HG02763 (cell line): ENCODE measurements around the gene SLC24A3.

Experiments
- ATAC-seq: cut with Tn5 transposase; IDR thresholded peaks from one replicate; pipeline ENCODE4 v1.9.1; 2021; ENCODE audit warnings: mild to moderate bottlenecking, moderate library complexity; ENCODE audit not compliant: unreplicated experiment

Gene SLC24A3

DNA sequence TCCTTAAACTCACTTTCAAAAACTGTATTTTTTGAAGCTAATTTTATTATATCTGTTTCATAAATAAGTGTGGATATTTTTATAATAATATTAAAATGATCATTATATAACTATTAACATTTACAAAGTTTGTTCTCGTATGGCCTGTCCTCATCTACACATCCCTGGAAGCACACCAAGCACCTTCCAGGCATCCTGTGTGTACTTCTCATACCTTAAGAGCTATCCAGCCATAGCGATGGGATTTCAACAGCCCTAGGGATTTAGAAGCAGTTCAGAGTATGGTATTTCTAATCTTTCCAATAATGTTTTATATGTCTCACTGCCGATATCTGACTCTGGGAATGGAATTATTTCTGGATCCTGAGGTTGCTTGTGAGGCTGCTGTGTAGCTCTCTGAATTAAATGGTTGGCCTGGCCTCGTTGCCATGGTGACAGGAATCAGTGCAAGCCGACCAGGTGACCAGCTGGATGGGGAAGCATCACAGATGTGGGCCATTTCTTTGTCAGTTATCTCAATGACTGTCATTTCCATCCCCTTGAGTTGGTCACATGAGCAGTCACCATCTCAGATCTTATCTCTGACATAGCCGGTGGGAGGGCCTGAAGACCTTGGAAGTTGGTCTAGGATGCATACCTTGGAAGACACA lies 280.4 kb downstream of the SLC24A3 start:
- no peak for ATAC-seq

DNA sequence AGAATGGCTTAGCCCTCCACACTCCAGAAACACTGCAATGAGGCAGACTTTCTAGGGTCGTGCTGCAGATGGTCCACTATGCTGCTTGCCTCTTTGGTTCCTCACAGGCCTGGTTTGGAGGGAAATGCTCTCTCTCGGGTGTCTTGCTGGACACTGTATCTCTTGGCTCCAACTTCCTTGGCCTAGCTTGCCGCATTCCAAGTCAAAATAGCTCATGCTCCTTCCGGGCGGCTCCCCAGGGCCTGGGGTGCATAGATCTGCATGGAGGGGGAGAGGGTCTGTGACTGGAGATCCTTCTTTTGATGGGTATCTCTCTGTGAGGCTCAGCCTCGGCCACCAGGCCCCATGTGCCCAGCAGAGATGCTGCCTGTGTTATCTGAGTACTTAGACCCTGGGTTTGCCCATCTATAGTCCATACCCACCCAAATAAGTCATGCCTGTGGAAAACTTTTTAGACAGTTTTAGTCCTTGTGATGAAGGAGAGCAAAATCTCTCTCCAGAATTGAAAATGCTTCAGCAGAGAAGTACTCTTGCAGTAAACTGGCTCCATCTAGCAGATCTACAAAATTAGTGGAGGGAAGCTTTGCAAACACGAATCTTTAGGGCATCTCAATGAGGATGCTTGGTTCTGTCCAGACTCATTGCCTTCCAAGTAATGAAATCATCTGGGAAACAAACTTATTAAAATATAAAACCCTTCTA lies 281.5 kb downstream of the SLC24A3 start:
- ATAC-seq: no peak

DNA sequence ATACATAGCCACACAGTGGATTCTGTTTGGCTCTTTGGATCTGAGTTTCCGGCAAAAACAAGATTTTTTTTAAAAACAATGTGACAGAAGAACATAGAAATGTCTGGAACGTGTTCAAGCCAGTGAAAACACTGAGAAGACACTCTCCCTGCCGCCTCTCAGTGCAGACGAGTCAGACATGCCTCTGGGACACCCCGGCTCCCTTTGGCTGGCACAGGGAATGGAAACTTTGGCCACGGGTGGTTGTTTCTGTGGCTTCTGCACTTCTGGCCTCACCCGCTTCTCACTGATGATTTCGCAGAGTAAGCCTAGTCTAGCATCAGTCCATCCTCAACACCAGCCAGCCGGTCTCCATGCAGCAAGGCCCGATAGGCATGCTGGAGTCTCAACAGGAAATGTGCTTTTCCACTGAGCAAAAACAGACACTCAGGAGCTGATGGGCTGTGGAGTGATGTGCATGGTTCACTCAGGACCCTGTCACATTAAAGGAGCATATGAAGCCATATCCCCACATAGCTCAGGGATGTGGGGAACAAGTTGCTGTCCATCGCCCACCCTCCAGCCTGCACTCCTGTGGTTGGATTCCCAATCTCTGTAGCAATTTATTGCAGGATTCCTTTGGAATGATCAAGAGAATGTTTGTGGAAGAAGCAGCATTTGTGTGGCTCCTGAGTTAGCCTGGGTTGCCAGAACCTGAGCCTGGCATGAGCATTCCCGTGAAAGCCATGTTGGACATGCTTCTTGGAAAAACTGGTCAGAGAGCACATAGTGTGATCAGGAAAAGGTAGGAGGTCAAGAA lies 283.7 kb downstream of the SLC24A3 start:
- no peak for ATAC-seq

DNA sequence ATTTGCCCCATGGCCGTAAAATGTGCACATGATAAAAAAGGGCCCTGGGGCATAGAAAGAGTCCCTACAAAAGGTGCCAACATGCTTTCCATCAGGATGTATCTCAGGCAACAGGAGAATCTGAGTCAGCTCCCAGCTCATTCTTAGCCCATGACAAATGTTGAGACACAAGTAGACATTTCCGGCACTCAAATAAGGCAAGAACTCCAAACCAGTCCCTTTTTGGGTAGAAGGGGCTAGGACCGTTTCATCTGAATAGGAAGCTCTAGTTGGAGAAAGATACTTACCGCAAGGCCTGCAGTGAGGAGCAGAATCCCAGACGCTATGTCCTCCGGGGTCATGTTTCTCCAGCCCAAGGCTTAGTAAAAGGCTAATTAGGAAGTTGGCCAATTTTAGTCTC lies 284.6 kb downstream of the SLC24A3 start:
- ATAC-seq: no peak

DNA sequence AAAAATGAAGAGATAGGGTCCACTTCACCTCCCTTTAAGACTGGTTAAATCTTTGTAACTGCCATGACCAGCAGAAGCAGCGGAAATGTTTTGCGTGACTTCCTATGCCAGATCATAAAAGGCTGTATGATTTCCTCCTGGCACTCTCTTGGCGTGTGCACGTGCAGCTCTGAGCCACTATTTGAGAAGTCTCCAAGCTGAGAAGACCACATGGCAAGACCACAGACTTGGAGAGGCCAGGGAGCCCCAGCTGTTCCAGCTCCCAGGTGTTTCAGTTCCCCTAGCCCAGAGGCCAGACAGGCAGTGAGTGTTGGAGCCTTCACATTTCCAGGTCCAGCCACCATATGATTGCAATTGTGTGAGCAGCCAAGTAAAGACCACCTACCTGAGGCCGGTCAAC lies 286.3 kb downstream of the SLC24A3 start:
- no peak for ATAC-seq

DNA sequence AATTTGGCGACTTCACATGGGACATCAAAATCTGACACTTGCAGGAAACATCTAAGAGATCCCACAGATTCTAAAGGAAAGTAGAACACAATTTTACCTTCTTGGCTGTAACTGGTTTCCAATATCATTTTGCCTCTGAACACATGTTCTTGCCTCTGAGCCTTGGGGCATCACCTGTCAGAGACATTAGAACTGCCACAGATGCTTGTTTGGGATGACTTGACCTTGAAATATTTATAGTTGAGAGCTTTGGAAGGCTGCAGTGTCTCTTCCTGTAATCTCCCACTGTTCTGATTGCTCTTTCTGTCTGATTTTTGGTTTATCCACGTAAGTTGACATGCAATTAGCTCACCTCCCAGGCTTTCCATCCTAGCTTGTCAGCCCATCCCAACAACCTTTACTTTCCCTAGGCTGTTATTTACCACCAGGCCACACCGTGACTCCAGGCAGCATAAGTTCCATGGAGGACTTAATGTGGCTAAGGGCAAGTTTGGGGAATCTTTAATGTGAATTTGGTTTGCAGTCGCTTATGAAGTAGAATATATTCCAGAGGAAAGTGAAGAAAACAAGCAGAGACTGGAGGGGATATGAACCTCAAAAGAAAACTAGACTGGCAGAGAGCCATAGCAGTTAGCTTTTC lies 289.2 kb downstream of the SLC24A3 start:
- ATAC-seq: no peak

DNA sequence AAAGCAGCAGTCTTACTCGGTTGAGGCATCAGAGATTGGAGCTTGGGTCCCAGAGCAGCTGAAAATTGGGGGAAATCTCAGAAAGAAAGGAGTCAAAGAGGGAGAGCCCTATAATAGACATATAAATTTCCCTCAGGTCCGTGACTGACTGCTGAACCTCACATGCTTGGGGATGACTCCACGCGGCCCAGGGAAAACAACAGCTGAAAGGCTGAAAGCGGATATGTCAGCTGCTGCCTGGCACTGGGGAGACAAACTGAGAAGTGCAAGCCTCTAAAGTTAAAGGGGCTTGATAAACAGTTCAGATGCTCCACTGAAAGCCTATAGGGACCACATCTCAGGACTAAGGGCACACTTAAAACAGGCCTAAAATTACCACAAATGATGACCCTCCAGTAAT lies 289.7 kb downstream of the SLC24A3 start:
- no peak for ATAC-seq

DNA sequence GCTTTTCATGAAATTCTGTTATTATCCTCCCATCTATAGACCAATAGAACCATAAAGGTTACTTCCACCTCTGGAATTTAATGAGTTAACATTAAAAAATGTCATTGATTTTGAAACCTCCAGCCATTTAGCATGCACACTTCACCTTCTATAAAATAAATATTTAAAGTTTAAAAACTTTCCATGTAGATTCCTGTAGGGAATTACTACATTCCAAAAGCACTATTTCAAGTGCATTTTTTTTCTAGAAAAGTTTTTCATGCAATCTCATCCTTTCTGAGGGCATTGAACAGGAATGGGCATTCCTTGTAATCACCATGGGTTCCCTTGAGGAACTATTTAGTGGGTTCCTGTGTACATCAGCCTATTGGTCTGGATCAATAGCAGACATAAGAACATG lies 291.8 kb downstream of the SLC24A3 start:
- ATAC-seq: no peak

DNA sequence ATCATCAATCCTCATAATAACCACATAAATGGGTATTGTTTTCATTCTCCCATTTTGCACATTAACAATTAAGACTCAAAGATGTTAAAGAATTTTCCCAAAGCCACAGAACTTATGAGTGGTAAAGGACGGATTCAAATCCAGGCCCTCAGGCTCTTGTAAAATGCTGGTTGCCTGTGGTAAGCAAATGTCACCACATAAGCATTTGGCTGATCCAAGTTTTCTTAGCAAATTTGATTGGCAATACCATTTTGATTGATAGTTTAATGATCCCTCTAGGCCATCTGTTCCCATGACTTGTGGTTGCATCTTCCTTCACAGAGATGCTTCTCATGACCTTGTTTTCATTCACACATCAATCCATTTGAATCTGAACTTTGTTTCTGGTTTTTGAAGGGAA lies 293.6 kb downstream of the SLC24A3 start:
- no peak for ATAC-seq

DNA sequence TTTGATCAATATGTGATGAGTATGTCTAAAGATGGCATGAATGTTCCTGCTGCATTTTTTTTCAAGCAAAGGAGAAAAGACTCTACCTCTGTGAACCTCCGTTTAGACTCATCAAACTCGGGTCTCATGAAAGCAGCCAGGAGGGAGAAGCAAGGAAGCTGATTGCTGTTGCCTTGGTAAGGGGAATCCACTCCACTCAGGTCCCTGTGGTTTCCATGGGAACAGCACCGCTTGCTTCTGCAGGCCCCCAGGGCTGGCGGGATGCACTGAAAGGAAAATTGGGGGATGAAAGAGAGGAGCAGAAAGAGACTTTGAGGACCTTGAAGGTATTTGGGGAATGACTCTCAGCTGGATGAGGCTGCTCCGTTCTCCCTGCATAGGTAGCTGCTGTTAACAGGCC lies 296.0 kb downstream of the SLC24A3 start:
- no peak for ATAC-seq

DNA sequence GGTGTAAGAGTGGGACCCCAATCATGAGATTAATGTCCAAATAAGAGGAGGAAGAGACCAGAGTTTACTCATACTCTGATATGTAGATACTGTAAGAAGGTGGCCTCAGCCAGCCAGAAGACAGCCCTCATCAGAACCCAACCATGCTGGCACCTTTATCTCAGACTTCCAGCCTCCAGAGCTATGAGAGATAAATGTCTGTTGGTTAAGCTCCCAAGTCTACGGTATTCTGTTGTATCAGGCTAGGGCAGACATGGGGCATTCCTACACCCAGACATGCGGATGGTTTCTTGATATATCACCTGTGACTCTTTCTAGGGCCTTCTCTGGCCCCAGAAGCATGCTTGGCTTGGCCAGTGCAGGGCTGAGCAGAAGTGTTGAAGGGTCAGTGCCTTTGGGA lies 298.2 kb downstream of the SLC24A3 start:
- ATAC-seq: no peak

DNA sequence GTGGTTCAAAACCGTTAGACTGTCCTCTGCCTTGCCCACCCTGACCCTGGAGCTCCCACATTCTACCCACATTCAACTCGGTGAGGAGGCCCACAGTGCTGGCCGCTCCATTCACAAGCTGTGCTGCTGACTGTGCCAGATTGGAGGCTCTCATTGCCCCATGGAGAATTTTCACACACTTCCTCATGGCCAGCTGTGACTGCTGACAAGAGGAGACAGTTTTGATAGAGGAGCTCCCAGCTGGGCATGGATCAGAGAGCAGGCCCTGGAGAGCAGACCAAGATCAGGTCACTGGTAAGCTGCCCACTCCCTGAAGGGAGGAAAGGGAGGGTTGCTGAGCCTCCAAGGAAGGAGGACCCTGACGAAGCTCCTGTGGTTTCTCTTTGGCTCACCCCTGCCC lies 299.5 kb downstream of the SLC24A3 start:
- no peak for ATAC-seq

DNA sequence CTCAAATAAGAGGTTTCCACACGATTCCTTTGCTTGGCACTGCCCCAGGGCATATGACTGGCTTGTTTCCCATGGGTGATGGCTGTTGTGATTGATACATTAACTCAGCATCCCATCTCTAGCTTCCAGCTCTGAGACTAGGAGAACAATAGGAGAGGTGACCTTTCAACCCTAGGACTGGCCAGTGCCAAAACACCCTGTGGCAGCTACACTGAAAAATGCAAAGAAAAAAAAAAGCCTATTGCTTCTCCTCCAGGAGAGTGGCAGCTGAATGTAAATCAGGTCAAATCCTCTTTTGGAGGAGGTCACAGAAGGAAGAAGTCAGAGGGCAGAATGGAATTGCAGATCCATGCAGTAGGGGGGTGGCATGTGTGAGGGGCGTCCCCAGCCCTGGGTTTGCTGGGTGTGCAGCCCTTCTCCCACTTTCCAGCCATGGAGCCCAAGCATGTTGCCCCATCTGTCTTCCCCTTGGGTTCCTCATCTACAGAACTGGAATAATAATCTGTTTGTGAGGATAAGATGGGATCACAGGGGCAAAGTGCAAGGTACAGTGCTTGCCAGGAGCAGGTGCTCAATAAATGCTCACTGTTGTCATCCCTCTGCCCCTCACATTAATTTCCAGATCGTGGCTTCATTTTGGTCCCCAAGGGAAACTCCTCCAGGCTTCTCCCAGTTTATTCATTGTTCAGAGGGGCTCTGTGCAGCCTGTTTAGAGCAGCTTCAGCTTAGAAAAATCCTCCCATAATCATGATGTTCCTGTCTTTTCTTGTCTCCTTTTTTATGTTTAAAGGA lies 300.6 kb downstream of the SLC24A3 start:
- ATAC-seq: no peak

DNA sequence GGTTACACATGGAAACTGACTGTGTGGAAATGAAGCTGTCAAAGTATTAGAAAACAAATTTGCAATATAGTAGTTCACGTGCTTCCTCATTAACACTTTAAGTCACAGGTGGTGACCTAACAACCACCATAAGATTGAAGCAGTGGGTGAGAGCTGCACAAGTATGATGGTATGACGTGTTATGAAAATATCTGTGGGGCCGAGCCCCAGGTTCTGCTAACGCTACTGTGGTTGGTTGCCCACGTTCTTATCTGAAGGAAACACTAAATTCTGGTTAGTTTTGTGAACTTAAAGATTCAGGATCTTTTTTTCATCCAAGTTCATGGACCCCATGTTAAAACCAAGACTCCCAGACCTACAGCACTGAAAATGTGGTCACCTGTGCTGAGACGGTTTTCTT lies 302.6 kb downstream of the SLC24A3 start:
- no peak for ATAC-seq

DNA sequence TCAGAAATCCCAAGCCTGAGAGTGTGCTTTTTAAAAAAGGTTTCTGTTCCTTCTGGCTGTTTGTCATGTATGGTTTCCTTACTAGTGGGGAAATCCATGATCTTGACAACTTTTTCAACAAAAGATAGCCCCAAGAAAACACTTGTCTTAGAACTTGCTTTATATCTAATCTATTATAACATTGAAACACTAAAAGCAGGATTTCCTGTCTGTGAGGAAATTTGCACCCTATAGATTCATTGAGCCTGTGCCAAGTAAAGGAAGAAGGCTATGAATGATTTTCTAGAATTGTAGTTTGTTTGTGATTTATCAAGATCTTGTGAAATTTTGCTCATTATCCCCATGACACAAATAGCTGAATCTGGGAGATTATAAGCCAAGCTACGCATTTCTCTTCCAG lies 307.0 kb downstream of the SLC24A3 start:
- ATAC-seq: no peak

DNA sequence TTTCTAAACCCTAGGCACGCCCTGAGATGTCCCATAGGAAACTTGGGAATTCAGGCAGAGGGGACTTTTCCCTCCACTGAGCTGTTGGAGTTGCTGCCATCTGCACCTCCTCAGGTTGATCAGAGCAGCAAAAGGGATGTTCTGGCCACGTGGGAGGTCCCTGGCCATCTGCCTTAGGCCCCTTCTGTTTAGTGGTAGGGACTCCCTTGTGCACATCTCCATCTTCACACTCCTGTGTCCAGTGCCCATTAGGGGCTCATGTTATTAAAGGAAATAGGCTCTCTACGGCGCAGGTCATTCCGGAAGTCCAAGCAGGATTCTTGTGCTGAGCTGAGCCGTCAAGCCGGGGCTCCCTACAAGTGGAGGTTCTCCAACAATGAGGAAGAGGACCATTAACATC lies 307.8 kb downstream of the SLC24A3 start:
- no peak for ATAC-seq

DNA sequence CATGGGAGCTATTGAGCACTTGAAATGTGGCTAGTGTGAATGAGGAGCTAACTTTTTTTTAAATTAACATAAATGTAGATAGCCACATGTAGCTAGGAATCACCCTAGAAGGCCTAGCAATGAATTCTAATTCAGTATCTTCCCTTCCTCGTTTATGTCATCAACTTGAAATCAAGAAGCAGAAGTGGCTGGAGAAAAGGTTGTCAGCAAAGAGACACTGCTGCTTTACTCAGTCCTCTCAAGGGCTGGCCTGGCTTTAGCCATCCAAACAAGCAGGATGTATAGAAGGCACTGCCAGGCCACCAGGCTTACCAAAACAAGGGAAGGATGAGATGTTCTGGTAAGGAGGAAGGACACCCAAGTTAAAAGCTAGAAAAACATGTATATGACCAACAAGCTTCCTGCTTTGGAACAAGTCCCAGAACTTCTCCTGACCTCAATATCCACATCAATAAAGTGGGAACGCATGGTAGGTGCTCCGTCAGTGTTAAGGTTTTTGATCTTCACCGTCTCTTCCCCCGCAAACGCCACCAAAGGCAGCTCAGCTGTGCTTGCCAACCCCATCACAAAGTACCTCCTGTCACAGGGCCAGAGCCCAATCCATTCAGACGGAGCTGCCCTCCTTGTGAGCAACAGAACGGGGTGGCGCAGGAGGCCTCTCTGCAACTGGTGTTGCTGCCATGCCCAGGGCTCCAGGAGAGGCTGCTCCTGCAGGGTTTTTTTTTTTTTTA lies 309.8 kb downstream of the SLC24A3 start:
- no peak for ATAC-seq

DNA sequence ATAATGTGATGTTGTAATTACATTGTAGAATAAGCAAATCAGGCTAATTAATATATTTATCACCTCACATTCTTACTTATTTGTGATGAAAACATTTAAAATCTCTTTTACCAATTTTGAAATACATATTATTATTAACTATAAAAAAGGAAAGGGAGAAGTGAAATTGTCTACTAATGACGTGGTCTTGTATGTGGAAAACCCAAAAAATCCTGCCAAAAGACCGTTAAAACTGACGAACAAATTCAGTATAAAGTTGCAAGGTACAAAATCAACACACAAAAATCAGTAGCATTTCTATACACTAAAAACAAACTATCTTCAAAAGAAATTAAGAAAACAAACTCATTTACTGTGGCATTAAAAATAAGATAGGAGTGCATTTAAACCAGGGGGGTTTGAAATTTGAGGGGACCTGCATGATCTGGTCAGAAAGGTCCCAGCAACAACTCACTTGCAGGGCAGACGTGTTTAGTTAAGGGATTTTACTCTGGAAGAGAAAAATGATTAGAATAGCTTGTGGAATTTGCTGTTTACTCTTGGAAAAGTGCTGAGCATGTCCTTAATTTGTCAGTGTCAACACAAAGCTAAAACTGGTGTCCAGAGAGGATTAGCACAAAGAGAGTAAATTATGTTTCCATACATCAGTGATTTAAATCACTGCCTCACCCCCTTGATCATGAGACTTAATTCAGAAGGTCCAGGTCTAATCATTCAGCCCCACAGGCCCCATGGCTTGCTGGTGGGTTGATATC lies 310.6 kb downstream of the SLC24A3 start:
- ATAC-seq: no peak

DNA sequence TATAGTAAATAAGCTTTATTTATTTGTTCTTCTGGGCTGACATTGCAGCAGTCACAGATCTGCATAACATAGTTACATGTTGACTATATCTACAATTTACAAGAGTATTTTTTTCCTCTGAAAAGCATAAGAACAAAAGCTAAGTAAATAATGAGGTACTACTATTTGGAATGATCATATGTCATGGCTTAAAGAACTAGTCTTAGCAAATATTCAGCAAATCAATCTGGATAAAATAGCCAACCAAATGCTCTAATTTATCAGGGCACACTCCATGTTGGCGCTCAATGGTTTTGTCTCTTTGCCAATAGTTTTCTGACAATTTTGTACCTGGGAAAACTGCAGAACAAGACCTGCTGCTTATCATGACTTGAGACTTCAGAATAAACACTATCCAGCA lies 312.2 kb downstream of the SLC24A3 start:
- no peak for ATAC-seq
